GM18507 (cell line): ENCODE data around the gene HARS1.
"Not testable (repeated sequence)": the region's sequence is repeated elsewhere in the genome, so short reads cannot be mapped to it uniquely, and the experiment has no call there.

Experiments
- DNase-seq: peaks from one replicate; pipeline ENCODE4 v3.0.0; 2011; ENCODE audit warnings: low read depth; ENCODE audit not compliant: insufficient read length; ENCODE audit errors: extremely low spot score
- FAIRE-seq: peaks from 2 replicates; lab custom pipeline; 2011; peaks lifted over from hg19 to GRCh38; lab: Jason Lieb, UNC

The HARS1 gene, protein sequence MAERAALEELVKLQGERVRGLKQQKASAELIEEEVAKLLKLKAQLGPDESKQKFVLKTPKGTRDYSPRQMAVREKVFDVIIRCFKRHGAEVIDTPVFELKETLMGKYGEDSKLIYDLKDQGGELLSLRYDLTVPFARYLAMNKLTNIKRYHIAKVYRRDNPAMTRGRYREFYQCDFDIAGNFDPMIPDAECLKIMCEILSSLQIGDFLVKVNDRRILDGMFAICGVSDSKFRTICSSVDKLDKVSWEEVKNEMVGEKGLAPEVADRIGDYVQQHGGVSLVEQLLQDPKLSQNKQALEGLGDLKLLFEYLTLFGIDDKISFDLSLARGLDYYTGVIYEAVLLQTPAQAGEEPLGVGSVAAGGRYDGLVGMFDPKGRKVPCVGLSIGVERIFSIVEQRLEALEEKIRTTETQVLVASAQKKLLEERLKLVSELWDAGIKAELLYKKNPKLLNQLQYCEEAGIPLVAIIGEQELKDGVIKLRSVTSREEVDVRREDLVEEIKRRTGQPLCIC

DNA sequence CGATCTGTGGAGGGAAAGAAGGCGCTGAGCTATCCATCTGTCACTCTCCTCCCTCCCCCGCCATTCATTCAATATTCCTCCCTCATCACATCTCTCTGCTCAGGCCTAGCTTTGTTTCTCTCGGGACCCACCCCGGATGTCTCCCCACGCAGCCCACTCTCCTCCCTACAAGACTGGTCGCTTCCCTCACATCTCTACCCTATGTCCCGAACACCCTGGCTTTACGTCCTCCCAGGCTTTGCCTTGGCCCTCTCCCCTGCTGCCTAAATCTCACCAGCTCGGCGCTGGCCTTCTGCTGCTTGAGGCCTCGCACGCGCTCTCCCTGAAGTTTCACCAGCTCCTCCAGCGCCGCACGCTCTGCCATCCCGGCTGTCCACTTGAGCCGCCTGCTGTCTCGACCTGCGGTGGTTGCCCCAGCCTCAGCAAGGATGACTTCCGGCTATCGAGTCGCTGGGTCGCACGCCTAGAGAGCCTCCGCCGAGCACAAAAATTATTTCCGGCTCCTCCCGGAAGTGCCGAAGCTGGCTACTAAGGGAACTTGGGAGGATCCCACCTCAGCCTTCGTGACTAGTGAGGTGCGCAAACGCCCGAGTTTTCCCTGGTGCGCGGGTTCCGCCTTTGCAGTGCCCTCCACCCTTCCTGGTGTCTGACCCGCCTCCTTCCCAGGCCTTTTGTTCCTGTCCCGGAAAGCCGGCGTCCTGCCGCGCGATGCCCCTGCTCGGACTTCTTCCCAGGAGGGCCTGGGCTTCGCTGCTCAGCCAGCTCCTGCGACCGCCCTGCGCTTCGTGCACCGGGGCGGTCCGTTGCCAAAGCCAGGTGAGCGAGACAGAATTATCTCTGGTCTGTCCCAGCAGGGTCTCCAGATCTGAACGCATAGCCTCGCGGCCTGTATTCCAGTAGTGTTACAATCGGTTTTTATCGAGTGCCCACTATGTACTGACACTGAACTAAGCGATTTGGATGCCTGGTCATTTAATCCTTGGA lies at the start of gene HARS1, which contains the start of gene HARS2:
Gene HARS1 (minus strand): TSS at position 430 of the 984 bp plus-strand sequence. CDS start 66 bp downstream, at position 364.
Gene HARS2 (plus strand): TSS at position 515 of the 984 bp plus-strand sequence. CDS start 194 bp downstream, at position 709.
- peak; percentile 84 for DNase-seq
- FAIRE-seq = peak; percentile 94

DNA sequence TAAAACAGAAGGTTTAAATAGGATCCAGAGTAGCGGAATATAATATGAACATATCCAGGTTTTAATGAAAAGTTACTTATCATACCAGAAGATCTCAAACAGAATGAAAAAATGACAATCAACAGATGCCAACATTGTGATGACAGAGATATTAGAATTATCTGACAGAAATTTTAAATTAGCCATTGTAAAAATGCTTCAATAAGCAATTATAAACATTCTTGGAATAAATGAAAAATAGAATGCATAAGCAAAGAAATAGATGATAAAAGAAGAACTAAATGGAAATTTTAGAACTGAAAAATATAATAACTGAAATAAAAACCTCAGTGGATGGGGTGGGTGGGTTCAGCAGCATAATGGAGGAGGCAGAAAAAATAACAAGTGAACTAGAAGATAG lies 46.3 kb upstream of the HARS1 start:
- FAIRE-seq (no peak), DNase-seq (no peak)

DNA sequence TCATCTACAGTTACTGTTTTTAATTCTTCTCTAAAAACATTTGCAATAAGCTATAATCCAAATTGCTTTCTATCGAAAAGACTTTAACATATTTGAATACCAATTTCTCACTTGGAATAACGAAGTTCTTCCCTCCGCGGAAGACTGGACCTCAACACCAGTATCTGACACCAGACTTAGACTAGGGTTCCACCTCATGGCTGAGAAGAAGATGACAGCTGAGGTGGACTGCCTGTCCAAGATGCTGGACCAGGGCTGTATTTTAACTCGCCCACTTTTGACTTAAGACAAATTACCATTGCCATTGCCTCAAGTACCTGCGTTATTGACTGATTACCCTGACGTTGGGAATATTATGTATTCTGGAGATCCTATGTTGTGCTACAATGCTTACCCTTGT lies 43.2 kb upstream of the HARS1 start:
- no peak for DNase-seq
- no peak for FAIRE-seq

DNA sequence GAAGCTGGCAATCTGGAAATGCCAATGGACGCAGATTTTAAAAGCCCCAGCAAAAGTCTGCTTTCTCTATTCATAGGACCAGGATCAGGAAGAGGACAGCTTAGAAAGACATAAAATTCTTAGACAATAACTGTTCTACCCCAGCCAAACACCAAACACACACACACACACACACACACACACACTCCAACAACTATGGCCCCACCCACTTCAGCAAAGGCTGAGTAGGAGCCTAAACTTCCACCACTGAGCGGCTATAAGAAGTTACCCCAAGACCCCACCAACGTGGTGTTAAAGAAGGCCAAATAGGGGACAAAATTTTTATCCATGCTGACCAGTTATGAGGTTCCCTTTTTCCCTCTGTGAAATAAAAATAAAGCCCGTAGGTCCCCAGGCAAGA lies 41.9 kb upstream of the HARS1 start:
- DNase-seq (no peak), FAIRE-seq (no peak)

DNA sequence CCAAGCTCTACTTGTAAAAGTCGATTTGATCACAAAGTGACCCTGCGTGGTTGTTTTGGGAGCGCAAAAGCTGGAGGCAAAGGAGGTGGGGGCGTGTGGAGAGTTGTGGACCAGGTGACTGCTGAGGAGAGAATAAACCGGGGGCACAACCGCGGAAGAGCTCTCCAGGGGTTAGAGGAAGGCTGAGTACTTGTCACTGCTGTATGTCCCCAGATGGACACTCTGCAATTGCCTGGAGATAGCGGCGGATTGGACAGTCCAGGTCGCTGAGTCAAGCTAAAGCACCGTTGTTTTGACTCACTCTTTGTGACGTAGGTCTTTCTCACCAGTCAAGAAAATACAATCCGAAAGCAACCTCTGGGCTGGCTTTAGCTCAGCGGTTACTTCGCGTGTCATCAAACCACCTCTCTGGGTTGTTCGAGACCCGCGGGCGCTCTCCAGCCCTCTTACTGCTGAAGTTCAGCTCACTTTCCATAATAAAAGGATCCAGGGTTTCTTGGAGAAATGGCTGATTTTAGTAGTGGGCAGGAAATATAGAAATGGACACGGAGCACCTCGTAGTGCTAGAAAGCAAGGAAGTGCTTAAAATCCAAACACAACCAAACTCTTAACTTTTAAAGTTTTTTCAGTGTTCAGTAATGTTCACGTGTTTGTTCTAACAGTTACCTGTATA lies 34.8 kb upstream of the HARS1 start:
- FAIRE-seq (peak; percentile 88), DNase-seq (peak; percentile 15)

DNA sequence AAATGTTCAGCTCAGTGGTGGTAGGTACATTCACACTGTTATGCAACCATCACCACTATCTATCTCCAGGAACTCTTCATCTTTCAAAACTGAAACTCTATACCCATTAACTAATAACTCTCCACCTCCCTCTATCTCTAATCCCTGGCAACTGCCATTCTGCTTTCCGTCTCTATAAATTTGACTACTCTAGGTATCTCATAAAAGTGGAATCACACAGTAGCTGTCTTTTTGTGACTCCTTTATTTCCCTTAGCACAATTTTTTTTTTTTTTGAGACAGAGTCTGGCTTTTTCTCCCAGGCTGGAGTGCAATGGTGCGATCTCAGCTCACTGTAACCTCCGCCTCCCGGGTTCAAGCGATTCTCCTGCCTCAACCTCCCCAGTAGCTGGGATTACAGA lies 30.2 kb upstream of the HARS1 start:
- not testable (repeated sequence) for DNase-seq, FAIRE-seq

DNA sequence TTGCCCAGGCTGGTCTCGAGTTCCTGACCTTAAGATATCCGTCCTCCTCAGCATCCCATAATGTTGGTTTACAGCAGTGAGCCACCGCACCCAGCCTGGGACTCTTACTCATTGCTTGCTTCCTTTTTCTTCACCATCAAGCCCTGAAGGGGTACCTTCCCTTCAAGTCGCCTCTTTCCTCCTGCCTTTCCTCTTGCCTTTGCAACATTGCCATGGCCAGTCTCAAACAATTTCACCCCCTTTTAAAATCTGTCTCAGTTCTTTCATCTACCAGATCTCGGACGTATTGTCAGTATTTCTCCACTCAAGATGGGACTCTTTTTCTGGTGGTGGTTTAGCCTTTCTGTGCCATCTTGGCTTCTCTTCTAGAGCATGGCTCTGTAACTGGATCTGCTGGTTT lies 29.6 kb upstream of the HARS1 start:
- not testable (repeated sequence) for FAIRE-seq, DNase-seq

DNA sequence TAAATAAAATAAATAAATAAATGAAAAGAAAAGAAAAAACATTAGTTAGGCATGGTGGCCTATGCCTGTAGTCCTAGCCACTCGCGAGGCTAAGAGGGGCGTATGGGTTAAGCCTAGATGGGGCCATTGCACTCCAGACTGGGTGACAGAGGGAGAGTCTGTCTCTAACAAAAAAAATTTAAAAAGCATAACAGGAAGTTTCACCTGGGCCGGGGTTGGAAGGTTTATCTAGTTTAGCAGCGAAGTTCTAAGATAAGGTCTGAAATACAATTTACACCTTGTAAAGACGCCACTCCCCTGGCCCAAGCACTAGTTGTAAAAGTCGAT lies 27.1 kb upstream of the HARS1 start:
- DNase-seq = no peak
- no peak for FAIRE-seq

DNA sequence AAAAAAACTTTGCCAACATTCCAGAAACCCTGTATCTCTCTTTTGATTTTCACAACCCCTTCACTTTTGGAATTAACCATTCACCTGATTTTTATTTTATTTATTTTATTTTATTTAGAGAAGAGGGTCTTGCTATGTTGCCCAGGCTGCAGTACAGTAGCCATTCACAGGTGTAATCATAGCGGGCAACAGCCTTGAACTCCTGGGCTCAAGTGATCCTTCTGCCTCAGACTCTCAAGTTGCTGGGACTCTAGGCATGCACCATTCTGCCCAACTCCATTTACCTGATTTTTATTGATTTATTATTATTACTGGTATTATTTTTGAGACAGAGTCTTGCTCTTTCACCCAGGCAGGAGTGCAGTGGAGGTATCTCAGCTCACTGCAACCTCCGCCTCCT lies 25.1 kb upstream of the HARS1 start:
- FAIRE-seq, DNase-seq: not testable (repeated sequence)

DNA sequence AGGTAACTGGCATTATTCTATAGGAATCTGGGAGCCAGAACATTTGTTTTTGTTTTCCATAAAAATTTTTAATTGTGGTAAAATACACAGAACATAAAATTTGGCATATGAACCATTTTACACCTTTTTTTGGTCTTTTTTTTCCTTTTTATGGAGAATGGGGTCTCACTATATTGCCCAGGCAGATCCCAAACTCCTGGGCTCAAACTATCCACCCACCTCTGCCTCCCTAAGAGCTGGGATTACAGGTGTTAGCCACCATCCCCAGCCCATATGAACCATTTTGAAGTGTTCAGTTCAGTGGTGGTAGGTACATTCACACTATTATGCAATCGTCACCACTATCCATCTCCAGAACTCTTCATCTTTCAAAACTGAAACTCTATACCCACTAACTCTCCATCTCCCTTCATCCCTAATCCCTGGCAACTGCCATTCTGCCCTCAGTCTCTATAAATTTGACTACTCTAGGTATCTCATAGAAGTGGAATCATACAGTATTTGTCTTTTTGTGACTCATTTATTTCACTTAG lies 22.5 kb upstream of the HARS1 start:
- no peak for FAIRE-seq

DNA sequence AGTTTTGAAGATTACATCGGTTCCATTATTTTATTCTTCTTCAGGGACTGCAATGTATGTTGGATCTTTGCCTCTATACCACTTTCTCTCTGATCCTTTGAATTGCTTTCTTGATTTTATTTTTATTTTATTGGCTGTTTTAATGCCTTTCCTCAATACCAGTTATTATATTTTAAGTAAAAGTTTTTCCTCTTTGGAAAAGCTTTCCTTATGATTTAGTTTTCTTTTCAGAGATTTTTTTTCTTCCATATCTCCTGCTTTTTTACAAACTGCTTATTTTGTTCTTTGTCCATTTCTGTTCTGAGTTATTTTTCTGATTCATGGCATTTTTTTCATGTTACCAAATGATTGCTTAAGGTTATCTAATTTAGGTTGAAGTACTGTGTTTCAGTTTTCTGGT lies 20.6 kb upstream of the HARS1 start:
- DNase-seq (no peak), FAIRE-seq (no peak)

More for the DNA sequence above, 22.5 kb upstream of the HARS1 start:
- DNase-seq = no peak

DNA sequence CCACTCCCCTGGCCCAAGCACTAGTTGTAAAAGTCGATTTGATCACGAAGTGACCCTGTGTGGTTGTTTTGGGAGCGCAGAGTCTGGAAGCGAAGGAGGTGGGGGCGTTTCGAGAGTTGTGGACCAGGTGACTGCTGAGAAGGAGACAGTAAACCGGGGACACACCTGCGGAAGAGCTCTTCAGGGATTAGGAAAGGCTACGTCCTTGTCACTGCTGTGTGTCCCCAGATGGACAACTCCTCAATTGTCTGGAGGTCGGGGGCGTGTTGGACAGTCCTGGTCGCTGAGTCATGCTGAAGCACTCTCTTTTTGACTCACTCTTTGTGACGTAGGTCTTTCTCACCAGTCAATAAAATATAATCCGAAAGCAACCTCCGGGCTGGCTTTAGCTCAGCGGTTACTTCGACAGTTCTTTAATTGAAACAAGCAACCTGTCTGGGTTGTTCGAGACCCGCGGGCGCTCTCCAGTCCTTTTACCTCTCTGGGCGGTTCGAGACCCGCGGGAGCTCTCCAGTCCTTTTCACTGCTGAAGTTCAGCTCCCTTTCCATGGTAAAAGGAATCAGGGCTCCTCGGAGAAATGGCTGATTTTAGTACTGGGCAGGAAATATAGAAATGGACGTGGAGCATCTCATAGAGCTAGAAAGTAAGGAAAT lies 19.9 kb upstream of the HARS1 start:
- FAIRE-seq (peak; percentile 91), DNase-seq (peak; percentile 63)

DNA sequence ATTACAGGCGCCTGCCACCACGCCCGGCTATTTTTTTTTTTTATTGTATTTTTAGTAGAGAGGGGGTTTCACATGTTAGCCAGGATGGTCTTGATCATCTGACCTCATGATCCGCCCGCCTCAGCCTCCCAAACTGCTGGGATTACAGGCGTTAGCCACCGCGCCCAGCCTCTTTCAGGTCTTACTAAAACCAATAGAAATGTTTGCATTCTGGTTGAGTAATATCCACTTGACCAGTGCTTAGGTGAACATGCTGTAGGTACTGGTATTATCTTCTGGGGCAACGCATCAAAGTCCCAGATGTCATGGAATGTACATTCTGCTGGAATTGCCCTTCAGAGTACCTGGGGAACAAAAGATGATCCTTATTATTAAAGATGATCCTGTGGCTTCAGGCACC lies 17.6 kb upstream of the HARS1 start:
- FAIRE-seq = not testable (repeated sequence)

DNA sequence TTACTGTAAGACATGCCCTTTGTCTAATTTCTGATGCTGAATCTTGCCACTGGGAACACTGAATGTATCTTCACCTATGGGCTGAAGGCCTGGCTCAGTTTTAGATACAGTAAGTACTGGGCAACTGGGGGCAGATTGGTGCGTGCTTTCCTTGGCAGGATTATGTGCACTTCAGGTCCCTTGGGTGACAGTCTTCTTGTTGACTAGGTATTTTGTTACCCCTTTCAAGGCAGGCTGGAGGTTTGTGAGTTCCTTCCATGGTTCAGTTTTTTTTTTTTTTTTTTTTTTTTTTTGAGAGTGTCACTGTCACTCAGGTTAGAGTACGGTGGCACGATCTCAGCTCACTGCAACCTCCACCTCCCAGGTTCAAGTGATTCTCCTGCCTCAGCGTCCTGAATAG lies 16.6 kb upstream of the HARS1 start:
- DNase-seq = no peak
- FAIRE-seq = no peak

More for the DNA sequence above, 17.6 kb upstream of the HARS1 start:
- DNase-seq = not testable (repeated sequence)

DNA sequence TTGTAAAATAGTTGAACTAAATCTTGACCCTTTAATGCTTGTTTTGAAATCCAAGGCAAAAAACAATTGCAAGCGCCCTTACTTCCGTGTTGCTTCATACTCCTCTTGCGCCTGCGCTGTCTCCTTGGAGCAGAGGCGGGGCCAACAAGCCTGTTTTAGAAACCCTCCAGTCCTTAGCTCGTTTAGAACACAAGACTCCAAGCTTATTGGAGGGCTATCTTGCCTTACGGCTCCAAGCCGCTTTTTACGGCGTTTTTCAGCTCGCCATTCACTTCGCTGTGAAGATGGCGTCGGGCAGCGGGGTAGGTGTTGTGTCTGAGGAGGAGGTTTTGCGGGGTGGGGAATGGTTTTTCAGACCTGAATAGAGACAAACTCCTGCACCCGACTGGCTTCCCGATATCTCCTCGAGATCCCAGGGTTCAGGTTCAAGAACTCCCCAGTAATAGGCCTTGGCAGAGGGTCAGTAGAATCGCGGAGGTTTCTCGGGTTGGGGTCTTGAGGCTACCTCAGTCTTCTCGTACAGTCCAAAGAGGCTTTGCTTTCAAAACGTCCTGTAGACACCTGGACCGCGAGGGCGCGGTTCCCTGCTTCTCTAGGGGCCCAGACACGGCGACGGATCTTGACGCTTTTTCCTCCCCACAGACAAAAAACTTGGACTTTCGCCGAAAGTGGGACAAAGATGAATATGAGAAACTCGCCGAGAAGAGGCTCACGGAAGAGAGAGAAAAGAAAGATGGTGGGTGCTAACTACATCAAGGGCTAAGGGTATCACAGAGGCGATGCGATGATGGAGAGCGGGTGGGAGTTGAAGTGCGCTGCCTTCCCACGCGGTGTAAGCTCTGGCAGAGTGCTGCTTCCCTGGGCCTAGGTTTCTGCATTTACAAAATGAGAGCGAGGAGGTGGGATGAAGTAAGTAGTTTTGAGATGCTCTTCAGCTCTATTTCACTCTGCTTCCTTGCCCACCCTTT lies 9.3 kb upstream of the HARS1 start, which contains the start of gene ZMAT2:
Gene ZMAT2 (plus strand): TSS at position 271 of the 968 bp plus-strand sequence. CDS start 14 bp downstream, at position 285.
- DNase-seq = peak; percentile 87
- peak; percentile 100 for FAIRE-seq

DNA sequence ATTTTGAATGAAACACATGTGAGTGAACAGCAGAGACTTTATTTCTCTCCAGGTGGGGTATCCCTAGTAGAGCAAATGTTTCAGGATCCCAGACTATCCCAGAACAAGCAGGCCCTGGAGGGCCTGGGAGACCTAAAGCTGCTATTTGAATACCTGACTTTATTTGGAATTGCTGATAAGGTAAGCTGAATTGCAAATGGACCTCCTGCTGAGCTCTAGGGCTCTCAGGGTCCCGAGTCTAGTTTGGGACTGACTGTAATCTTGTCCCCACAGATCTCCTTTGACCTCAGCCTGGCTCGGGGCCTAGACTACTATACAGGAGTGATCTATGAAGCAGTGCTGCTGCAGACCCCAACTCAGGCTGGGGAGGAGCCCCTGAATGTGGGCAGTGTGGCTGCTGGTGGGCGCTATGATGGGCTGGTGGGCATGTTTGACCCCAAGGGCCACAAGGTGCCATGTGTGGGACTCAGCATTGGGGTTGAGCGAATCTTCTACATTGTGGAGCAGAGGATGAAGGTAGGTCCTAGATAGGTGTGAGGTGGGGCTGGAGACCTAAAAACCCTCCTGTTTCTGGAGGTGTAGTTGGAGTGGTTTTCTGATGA lies 5.8 kb upstream of the HARS1 start:
- DNase-seq = no peak
- FAIRE-seq = no peak

DNA sequence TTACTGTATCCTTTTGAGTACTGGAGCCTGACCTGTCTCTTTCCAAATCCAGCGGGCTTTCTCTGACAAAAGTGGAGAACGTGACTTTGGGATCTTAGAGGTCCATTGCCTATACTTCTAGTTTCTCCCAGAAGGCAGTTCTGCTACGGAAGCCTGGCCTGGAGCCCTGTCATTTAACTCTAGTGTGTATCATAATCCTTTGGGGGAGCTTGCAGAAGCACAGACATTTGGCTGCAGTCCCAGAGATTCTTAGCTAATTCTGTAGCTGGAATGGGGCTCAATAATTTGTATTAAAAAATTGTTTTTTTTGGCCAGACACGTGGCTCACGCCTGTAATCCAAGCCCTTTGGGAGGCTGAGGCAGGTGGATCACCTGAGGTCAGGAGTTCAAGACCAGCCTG lies 3.1 kb upstream of the HARS1 start:
- DNase-seq = no peak
- FAIRE-seq = no peak
